A549 treated with CORT108297 at 1 μM for 4 hours (cell line): Measurements from ENCODE around the gene CST6. TPM values are rescaled to one million over a fixed set of nuclear protein-coding genes. Genes with fewer than 3 reads are reported as not detected.

ENCODE experiments used
- total RNA-seq: library from RNA; stranded (reverse); fragments of 200-300 nt; extraction: Qiagen RNA extraction; gene quantifications from 5 replicates; pipeline ENCODE4 v1.2.3, GENCODE V29; 2022

The CST6 gene, protein sequence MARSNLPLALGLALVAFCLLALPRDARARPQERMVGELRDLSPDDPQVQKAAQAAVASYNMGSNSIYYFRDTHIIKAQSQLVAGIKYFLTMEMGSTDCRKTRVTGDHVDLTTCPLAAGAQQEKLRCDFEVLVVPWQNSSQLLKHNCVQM
- total RNA-seq: not detected in 5 replicates

DNA sequence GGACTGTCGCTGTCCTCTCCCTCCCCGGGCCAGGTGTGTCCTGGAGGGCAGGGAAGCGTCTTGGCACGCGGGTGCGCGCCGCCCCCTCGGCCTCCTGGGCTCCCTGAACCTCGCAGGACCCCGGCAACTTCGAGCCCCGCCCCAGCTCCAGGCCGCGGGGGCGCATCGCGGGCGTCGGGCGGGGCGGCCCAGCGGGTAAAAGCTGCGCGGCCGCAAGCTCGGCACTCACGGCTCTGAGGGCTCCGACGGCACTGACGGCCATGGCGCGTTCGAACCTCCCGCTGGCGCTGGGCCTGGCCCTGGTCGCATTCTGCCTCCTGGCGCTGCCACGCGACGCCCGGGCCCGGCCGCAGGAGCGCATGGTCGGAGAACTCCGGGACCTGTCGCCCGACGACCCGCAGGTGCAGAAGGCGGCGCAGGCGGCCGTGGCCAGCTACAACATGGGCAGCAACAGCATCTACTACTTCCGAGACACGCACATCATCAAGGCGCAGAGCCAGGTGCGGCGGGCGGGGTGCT, at the start of gene CST6:
Gene CST6, plus strand, starts transcription at position 224 of the 519 bp plus-strand sequence. Its CDS starts 37 bp downstream, at position 261.

DNA sequence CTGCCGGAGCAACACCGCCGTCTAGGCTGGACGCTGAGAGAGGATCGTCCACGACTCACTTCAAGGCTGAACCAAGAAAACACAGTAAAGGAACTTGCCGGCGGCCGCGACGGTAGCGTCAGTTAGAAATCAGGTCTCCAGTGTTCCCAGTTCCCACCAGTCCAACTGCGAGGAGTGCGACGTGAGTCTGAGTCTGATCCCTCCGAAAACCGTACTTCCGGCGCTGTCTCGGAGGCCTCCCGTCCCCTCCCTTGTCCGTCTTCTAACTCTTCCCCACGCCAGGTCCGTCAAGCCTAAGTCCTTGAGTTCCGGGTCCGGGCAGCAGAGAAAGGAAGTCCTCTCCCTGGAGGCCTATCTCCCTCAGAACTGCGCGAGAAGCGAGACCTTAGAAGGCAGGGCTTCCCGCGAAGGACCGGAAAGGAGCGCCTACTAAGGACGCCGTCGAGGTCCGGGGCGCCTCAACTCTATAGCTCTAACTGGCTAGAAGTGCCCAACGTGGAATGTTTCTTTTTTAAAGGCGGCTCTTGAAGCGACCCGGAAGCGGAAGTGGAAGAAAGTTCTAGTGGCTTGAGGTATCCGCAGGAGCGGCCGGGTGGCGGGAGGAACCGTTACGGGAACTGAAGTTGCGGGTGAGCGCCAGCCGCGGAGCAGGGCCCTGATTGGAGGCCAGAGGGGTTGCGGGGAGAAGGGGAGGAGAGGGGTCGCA, 9.7 kb upstream of the CST6 start, which contains the start of the genes BANF1 and EIF1AD:
Gene BANF1, plus strand, starts transcription at position 562 of the 706 bp plus-strand sequence. CDS start 748 bp downstream, outside the sequence.
Gene EIF1AD, minus strand, starts transcription at position 216 of the 706 bp plus-strand sequence. CDS start 1,768 bp downstream, outside the sequence.

DNA sequence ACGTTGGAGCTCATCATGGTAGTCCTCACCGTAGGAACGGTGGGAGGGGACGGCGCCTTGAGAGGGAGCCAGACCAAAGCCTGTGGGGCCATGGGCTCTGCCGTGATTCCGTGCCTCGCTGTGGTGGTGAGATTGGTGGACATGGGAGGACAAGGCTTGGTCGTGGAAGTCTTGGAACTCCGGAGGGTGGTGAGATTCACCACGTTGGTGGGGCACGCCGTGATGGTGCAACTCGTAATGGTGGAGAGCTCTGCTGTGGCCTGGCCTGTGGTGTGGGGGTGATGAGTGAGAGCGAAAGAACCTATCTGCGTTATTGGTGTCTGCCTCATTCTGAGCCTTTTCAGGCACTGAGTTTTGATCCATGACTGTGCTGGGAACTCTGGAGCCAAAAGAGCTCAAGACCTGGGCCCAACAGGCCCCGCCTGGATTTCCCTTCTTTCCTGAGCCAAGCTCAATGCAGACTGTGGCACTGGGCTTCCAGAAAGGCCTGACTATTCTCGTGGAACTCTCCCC, 14.3 kb downstream of the CST6 start, which contains the start of gene CATSPER1:
Gene CATSPER1, minus strand, starts transcription at position 463 of the 513 bp plus-strand sequence. Its CDS starts 100 bp downstream, at position 363.

DNA sequence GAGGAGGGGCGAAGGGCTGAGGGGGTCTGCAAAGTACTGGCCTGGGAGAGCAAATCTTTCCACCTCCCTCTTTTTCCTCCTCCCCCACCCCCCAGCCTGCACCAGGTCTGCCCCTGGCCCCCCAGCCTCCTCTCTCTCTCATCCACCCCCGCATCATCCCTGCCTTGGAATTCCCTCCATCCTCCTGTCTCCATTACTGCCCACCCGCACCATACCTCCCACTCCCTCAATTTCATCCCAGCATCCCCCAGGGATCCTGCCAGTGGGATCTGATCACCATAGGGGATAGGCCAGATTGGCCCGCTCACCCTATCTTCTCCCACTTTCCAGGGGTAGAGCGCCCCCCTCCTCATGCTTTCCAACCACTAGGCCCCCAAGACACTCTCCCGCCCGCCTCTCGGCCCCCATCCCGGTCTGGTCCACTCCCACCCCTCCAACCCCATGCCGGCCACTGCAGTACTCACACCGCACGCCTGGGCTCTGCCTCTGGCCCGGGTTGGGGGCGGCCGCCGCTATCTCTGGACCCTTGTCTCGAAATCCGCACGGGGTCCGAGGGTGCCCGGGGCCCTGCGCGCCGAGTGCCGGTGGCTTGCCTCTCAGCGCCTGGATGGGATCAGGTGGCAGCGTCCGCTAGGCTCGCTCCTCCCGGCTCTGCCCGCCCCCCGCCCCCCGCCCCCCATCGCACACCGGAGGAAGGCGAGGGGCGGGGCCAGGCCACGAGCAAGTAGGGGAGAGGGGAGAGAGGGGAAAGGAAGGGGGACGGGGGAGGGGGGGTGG, 36.9 kb downstream of the CST6 start, which contains the start of gene GAL3ST3:
Gene GAL3ST3, minus strand, starts transcription at position 615 of the 777 bp plus-strand sequence. CDS start 3,746 bp downstream, outside the sequence.

DNA sequence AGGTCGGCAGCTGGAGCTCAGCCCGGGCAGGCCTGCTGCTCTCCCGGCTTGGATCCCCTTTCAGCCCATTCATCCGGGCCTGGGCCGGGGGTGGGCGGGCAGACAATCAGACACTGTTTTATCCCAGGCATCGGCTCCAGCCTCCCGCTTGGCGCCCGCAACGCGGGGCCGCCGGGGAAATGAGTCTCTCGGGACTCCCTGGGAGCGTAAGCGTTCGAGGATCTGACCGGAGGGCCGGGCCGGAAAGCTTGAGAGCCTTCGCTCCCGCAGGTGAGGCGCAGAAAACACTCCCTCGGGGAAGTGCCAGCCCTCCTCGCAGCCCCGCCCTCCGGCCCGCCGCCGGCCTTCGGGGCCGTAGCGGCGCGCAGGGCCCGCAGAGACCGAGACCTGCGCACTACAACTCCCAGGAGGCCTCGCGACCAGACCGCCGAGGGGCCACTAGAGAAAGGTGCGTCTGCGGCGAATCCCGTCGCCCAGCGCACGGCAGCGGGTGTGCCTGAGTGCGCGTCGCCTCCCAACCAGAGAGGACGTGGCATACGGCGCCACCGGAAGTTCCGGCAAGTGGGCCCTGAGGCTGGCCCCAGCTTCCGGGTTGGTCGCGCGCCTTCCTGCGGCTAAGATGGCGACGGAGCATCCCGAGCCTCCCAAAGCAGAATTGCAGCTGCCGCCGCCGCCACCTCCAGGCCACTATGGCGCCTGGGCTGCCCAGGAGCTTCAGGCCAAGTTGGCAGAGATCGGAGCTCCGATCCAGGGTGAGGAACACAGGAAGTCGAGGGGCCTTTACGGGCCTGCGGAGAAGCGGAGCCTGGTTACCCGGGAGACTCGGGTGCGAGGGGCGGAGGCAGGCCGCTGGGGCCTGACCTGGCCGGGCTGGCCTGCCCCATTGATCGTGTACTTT, 40.2 kb downstream of the CST6 start, which contains the start of gene SF3B2:
Gene SF3B2, plus strand, starts transcription at position 599 of the 898 bp plus-strand sequence. Its CDS starts 21 bp downstream, at position 620.

Other genes with a start within 250 kb of the CST6 start
- 7.6 to 13.5 TPM (median 11.9 TPM) in 5 replicates for gene AP5B1, start 231.0 kb upstream of the CST6 start, total RNA-seq
- 0.02 to 0.09 TPM (median 0.07 TPM) in 3 of 5 replicates, not detected in the others for gene OVOL1, start 224.9 kb upstream of the CST6 start, total RNA-seq
- 0.06 to 0.27 TPM (median 0.08 TPM) in 3 of 5 replicates, not detected in the others for gene SNX32, start 178.0 kb upstream of the CST6 start, total RNA-seq
- gene CFL1, start 153.8 kb upstream of the CST6 start, total RNA-seq: 1,930 to 2,323 TPM (median 2,279 TPM) in 5 replicates
- gene MUS81, start 151.6 kb upstream of the CST6 start, total RNA-seq: 25.2 to 36.4 TPM (median 34.5 TPM) in 5 replicates
- 0.77 to 1.4 TPM (median 1.2 TPM) in 5 replicates for gene EFEMP2, start 139.2 kb upstream of the CST6 start, total RNA-seq
- gene CTSW, start 132.2 kb upstream of the CST6 start, total RNA-seq: 0.06 to 0.16 TPM in 2 of 5 replicates, not detected in the others
- gene FIBP, start 123.5 kb upstream of the CST6 start, total RNA-seq: 71.8 to 97.2 TPM (median 89.4 TPM) in 5 replicates
- 24.4 to 53.2 TPM (median 49.6 TPM) in 5 replicates for gene CCDC85B, start 121.3 kb upstream of the CST6 start, total RNA-seq
- 148 to 236 TPM (median 164 TPM) in 5 replicates for gene FOSL1, start 111.6 kb upstream of the CST6 start, total RNA-seq
- gene C11orf68, start 92.9 kb upstream of the CST6 start, total RNA-seq: 40.6 to 65.5 TPM (median 61.3 TPM) in 5 replicates
- gene DRAP1, start 92.6 kb upstream of the CST6 start, total RNA-seq: 196 to 277 TPM (median 239 TPM) in 5 replicates
- gene TSGA10IP, start 66.5 kb upstream of the CST6 start, total RNA-seq: not detected in 5 replicates
- gene SART1, start 50.3 kb upstream of the CST6 start, total RNA-seq: 46.6 to 64.2 TPM (median 61.5 TPM) in 5 replicates
- 37.5 to 48.4 TPM (median 38.6 TPM) in 5 replicates for gene EIF1AD, start 9.9 kb upstream of the CST6 start, total RNA-seq
- 385 to 515 TPM (median 496 TPM) in 5 replicates for gene BANF1, start 9.5 kb upstream of the CST6 start, total RNA-seq
- 1.4 to 1.9 TPM (median 1.8 TPM) in 5 replicates for gene CATSPER1, start 14.5 kb downstream of the CST6 start, total RNA-seq
- gene GAL3ST3, start 37.2 kb downstream of the CST6 start, total RNA-seq: not detected in 5 replicates
- 166 to 184 TPM (median 170 TPM) in 5 replicates for gene SF3B2, start 40.4 kb downstream of the CST6 start, total RNA-seq
- 48.9 to 85.2 TPM (median 76.8 TPM) in 5 replicates for gene PACS1, start 58.3 kb downstream of the CST6 start, total RNA-seq
- gene KLC2, start 245.7 kb downstream of the CST6 start, total RNA-seq: 38.4 to 49.2 TPM (median 46.1 TPM) in 5 replicates